ENCODE results near the gene FKBP15. TPM values are rescaled to one million over a fixed set of nuclear protein-coding genes. Genes with fewer than 3 reads are reported as not detected.

FKBP15 gene
- total and polyA plus RNA-seq, 2 of the 4 experiments (the other 2 are of a cell fraction): 20.4 to 25.5 TPM

- TF ChIP-seq SMC3 (IDR thresholded peaks at IDR 0.05; ENCODE audit: low read depth, low read length) (no peak), ELK1 (IDR thresholded peaks at IDR 0.05; ENCODE audit: borderline replicate concordance, low read depth, low read length) (no peak), RCOR1 (IDR thresholded peaks at IDR 0.05; ENCODE audit: insufficient replicate concordance, low read length) (no peak), NFE2L2 (IDR thresholded peaks at IDR 0.05; ENCODE audit: low read depth, low read length) (no peak), RFX5 (IDR thresholded peaks at IDR 0.05; ENCODE audit: low read depth, low read length) (no peak), CHD1 (IDR thresholded peaks at IDR 0.05; ENCODE audit: low read depth, low read length) (no peak), USF2 (IDR thresholded peaks at IDR 0.05; ENCODE audit: low read depth, low read length) (no peak)
- Histone ChIP-seq H4K5ac (ENCODE audit: low read depth, low read length) (no peak overlapping the region), H3K9ac (ENCODE audit: low read depth, low read length) (no peak overlapping the region), H4K20me1 (ENCODE audit: insufficient read depth, low read length) (peaks cover 8% of the 10 kb centered on the region; the same call in 1 of the 2 replicates), H3K27me3 (ENCODE audit: control insufficient read depth, insufficient read depth, low read length) (no peaks in the 10 kb centered on the region), H2AFZ (replicated peaks; ENCODE audit: low read length, poor library complexity) (no peak overlapping the region), H3K23ac (ENCODE audit: low read depth, low read length) (no peak overlapping the region), H3K27ac (ENCODE audit: insufficient read depth, low read length) (no peak overlapping the region), H2AK9ac (replicated peaks; ENCODE audit: low read depth, low read length, poor library complexity) (no peak overlapping the region), H3K9me1 (ENCODE audit: insufficient read depth, low read length) (peaks cover 3% of the 10 kb centered on the region; the same call in 1 of the 2 replicates), H4K8ac (ENCODE audit: low read depth in 2 of 2, low read length in 2 of 2) (no peak overlapping the region), H3K4me1 (ENCODE audit: control insufficient read depth, insufficient read depth, low read length) (no peaks in the 10 kb centered on the region), H3K4me2 (ENCODE audit: low read depth, low read length) (no peak overlapping the region), H3K4me3 (ENCODE audit: insufficient read depth, low read depth, low read length) (no peak overlapping the region), H3K79me1 (ENCODE audit: low read depth in 1 of 2, low read length in 2 of 2) (peaks cover 4 to 19% of the 10 kb centered on the region in 2 experiments; a peak in 3 of 4 replicates), H2BK120ac (ENCODE audit: low read depth, low read length) (no peak overlapping the region), H2AK5ac (ENCODE audit: low read depth, low read length) (no peak overlapping the region), H2BK5ac (ENCODE audit: low read depth, low read length, poor library complexity, severe bottlenecking) (no peak overlapping the region), H3K14ac (replicated peaks; ENCODE audit: low read depth, low read length) (no peak overlapping the region), H3K9me3 (ENCODE audit: control insufficient read depth, insufficient read depth, low read length) (no peaks in the 10 kb centered on the region), H3K36me3 (ENCODE audit: control insufficient read depth, insufficient read depth, low read length) (peaks cover 32% of the 10 kb centered on the region), H3K4ac (ENCODE audit: low read depth, low read length) (no peak overlapping the region), H2BK20ac (ENCODE audit: low read depth, low read length) (no peak overlapping the region), H2BK15ac (ENCODE audit: low read depth, low read length) (no peak overlapping the region), H3K56ac (ENCODE audit: extremely low read depth, insufficient read depth, low read length) (no peak overlapping the region), H4K91ac (ENCODE audit: insufficient read depth, low read depth, low read length) (no peak overlapping the region), H3K18ac (ENCODE audit: low read depth, low read length) (no peak overlapping the region)
- dilution Hi-C loops (cut with HindIII; ENCODE audit: low sequenced_read_pairs, unreplicated experiment) (no loop called here), intact Hi-C loops (cut with micrococcal nuclease) (no loop called here), in situ Hi-C loops (cut with MboI; ENCODE audit: low sequenced_read_pairs) (no loop called here)
- WGBS, 2 experiments (ENCODE audit: extremely low coverage in 2 of 2, insufficient read length in 1 of 2): no CpG with 5 or more reads among the region's 1 CpG
- ATAC-seq (ENCODE audit: low read depth) (no peak), DNase-seq (no peak)
- POLR2A ChIA-PET (ENCODE audit: unreplicated experiment): no interaction called here
- no TSS peak for BruUV-seq (replicated peaks)
- CTCF ChIA-PET: no interaction called here
These were observed 37.2 kb upstream of the FKBP15 start for GRCh38 chr9:113258282-113258681.

All from IMR-90 (cell line).